ENCODE results near the gene RFX5. TPM values are rescaled to one million over a fixed set of nuclear protein-coding genes. Genes with fewer than 3 reads are reported as not detected.
"Not testable (repeated sequence)": the region's sequence is repeated elsewhere in the genome, so short reads cannot be mapped to it uniquely, and the experiment has no call there.

The RFX5 gene
- 22.4 and 24.2 TPM in 2 replicates for total RNA-seq

GRCh38 chr1:151346769-151347522, at the start of gene RFX5:
Gene RFX5 (minus strand): TSS chr1:151347252. CDS start chr1:151346320, 932 bp downstream.
- peaks cover 21% of the 10 kb centered on the region for H3K4me1 ChIP-seq (ENCODE audit: insufficient read depth, low read length)
- H3K79me2 ChIP-seq (ENCODE audit: insufficient read depth, low read length), result peaks cover 15% of the 10 kb centered on the region

GRCh38 chr1:151396265-151396664, 49.2 kb upstream of the RFX5 start:
- not testable (repeated sequence) for H3K4me3 ChIP-seq (ENCODE audit: insufficient read depth, low read length); H2AFZ ChIP-seq (ENCODE audit: low read length); H3K27ac ChIP-seq (ENCODE audit: low read depth, low read length); H3K27me3 ChIP-seq (ENCODE audit: insufficient read depth, low read length); DNase-seq (ENCODE audit: insufficient read length, low spot score, missing footprints); H3K4me2 ChIP-seq (ENCODE audit: insufficient read depth, low read length); H3K9me3 ChIP-seq (ENCODE audit: low read depth, low read length)
- Histone ChIP-seq H3K79me2 (ENCODE audit: insufficient read depth, low read length) (peaks cover 20% of the 10 kb centered on the region), H4K20me1 (ENCODE audit: insufficient read depth, low read length) (peaks cover 12% of the 10 kb centered on the region), H3K4me1 (ENCODE audit: insufficient read depth, low read length) (peaks cover 12% of the 10 kb centered on the region), H3K36me3 (ENCODE audit: insufficient read depth, low read length) (peaks cover 10% of the 10 kb centered on the region)

More at GRCh38 chr1:151346769-151347522, at the start of gene RFX5:
- H3K27me3 ChIP-seq (ENCODE audit: insufficient read depth, low read length), result no peaks in the 10 kb centered on the region
- H3K27ac ChIP-seq (ENCODE audit: low read depth, low read length), result peak within 1 kb of the TSS; percentile 96
- TF ChIP-seq CTCF (IDR thresholded peaks at IDR 0.05; ENCODE audit: extremely low read depth, low read depth, low read length), result no peak
- no peaks in the 10 kb centered on the region for H3K9me3 ChIP-seq (ENCODE audit: low read depth, low read length)
- peak; percentile 96 for DNase-seq (ENCODE audit: insufficient read length, low spot score, missing footprints)
- peak within 1 kb of the TSS; percentile 98 for H2AFZ ChIP-seq (ENCODE audit: low read length)
- no peaks in the 10 kb centered on the region for H4K20me1 ChIP-seq (ENCODE audit: insufficient read depth, low read length)
- peak within 1 kb of the TSS; percentile 90 for H3K4me2 ChIP-seq (ENCODE audit: insufficient read depth, low read length)
- H3K4me3 ChIP-seq (ENCODE audit: insufficient read depth, low read length), result peak within 1 kb of the TSS; percentile 95
- peaks cover 17% of the 10 kb centered on the region for H3K36me3 ChIP-seq (ENCODE audit: insufficient read depth, low read length)

- Histone ChIP-seq H3K4me3 (ENCODE audit: insufficient read depth, low read length) (no peak overlapping the region), H3K4me2 (ENCODE audit: insufficient read depth, low read length) (no peak overlapping the region), H3K27me3 (ENCODE audit: insufficient read depth, low read length) (no peaks in the 10 kb centered on the region), H3K36me3 (ENCODE audit: insufficient read depth, low read length) (no peaks in the 10 kb centered on the region), H3K27ac (ENCODE audit: low read depth, low read length) (no peak overlapping the region), H3K79me2 (ENCODE audit: insufficient read depth, low read length) (no peaks in the 10 kb centered on the region), H3K4me1 (ENCODE audit: insufficient read depth, low read length) (no peaks in the 10 kb centered on the region), H2AFZ (ENCODE audit: low read length) (no peak overlapping the region), H4K20me1 (ENCODE audit: insufficient read depth, low read length) (no peaks in the 10 kb centered on the region), H3K9me3 (ENCODE audit: low read depth, low read length) (no peaks in the 10 kb centered on the region)
- no peak for DNase-seq (ENCODE audit: insufficient read length, low spot score, missing footprints)
- TF ChIP-seq CTCF (IDR thresholded peaks at IDR 0.05; ENCODE audit: extremely low read depth, low read depth, low read length), result no peak
These were observed 46.5 kb upstream of the RFX5 start for GRCh38 chr1:151393583-151393982.

GRCh38 chr1:151391079-151391563, 44.1 kb upstream of the RFX5 start:
- Histone ChIP-seq H3K9me3 (ENCODE audit: low read depth, low read length) (no peaks in the 10 kb centered on the region), H3K4me1 (ENCODE audit: insufficient read depth, low read length) (no peaks in the 10 kb centered on the region), H3K4me2 (ENCODE audit: insufficient read depth, low read length) (no peak overlapping the region), H3K27me3 (ENCODE audit: insufficient read depth, low read length) (no peaks in the 10 kb centered on the region), H3K4me3 (ENCODE audit: insufficient read depth, low read length) (no peak overlapping the region), H3K36me3 (ENCODE audit: insufficient read depth, low read length) (no peaks in the 10 kb centered on the region), H4K20me1 (ENCODE audit: insufficient read depth, low read length) (no peaks in the 10 kb centered on the region), H3K27ac (ENCODE audit: low read depth, low read length) (no peak overlapping the region), H3K79me2 (ENCODE audit: insufficient read depth, low read length) (no peaks in the 10 kb centered on the region), H2AFZ (ENCODE audit: low read length) (no peak overlapping the region)
- no peak for DNase-seq (ENCODE audit: insufficient read length, low spot score, missing footprints)
- no peak for TF ChIP-seq CTCF (IDR thresholded peaks at IDR 0.05; ENCODE audit: extremely low read depth, low read depth, low read length)

GRCh38 chr1:151390221-151391078, 43.4 kb upstream of the RFX5 start:
- not testable (repeated sequence) for H3K36me3 ChIP-seq (ENCODE audit: insufficient read depth, low read length); H2AFZ ChIP-seq (ENCODE audit: low read length); H3K9me3 ChIP-seq (ENCODE audit: low read depth, low read length); H4K20me1 ChIP-seq (ENCODE audit: insufficient read depth, low read length); H3K27me3 ChIP-seq (ENCODE audit: insufficient read depth, low read length); H3K4me1 ChIP-seq (ENCODE audit: insufficient read depth, low read length); H3K27ac ChIP-seq (ENCODE audit: low read depth, low read length); H3K4me2 ChIP-seq (ENCODE audit: insufficient read depth, low read length); H3K79me2 ChIP-seq (ENCODE audit: insufficient read depth, low read length); H3K4me3 ChIP-seq (ENCODE audit: insufficient read depth, low read length); DNase-seq (ENCODE audit: insufficient read length, low spot score, missing footprints)
